MM.1S (cell line): ENCODE data around the gene CENPL.
"Not testable (repeated sequence)": the region's sequence is repeated elsewhere in the genome, so short reads cannot be mapped to it uniquely, and the experiment has no call there.

Experiments
- DNase-seq: peaks from one replicate; pipeline ENCODE4 v3.0.0-alpha.2; 2015
- H2AFZ ChIP-seq: fragments of 300-600 bp; sonication (generic); 2 replicates; pipeline ENCODE4 v1.6.0; 2016; ENCODE audit warnings: antibody characterized with exemption, low read length
- H3F3A ChIP-seq: fragments of 300-600 bp; sonication (generic); 2 replicates; pipeline ENCODE4 v1.6.1; 2016; ENCODE audit warnings: mild to moderate bottlenecking, antibody characterized with exemption, low read length, moderate library complexity, mixed read lengths; ENCODE audit not compliant: insufficient read depth
- H3K27ac ChIP-seq: fragments of 300-600 bp; sonication (generic); 2 replicates; pipeline ENCODE4 v1.5.1; 2016; ENCODE audit warnings: mild to moderate bottlenecking, low read length
- H3K27me3 ChIP-seq: fragments of 300-600 bp; sonication (generic); replicated peaks from 2 replicates; pipeline ENCODE4 v1.6.0; 2016; ENCODE audit warnings: low read length; ENCODE audit not compliant: insufficient read depth
- H3K36me3 ChIP-seq: fragments of 300-600 bp; sonication (generic); replicated peaks from 2 replicates; pipeline ENCODE4 v1.6.1; 2016; ENCODE audit warnings: mild to moderate bottlenecking, low read length, mixed read lengths; ENCODE audit not compliant: insufficient read depth
- H3K4me1 ChIP-seq: fragments of 300-600 bp; sonication (generic); 2 replicates; pipeline ENCODE4 v1.6.1; 2016; ENCODE audit warnings: low read length, mixed read lengths
- H3K4me2 ChIP-seq: fragments of 300-600 bp; sonication (generic); 2 replicates; pipeline ENCODE4 v1.6.0; 2016; ENCODE audit warnings: low read depth, low read length
- H3K4me3 ChIP-seq: fragments of 300-600 bp; sonication (generic); 2 replicates; pipeline ENCODE4 v1.5.1; 2016; ENCODE audit warnings: low read length, mixed read lengths
- H3K79me2 ChIP-seq: fragments of 300-600 bp; sonication (generic); 2 replicates; pipeline ENCODE4 v1.6.1; 2016; ENCODE audit warnings: mixed run types, low read length, mixed read lengths
- H3K9ac ChIP-seq: fragments of 300-600 bp; sonication (generic); 2 replicates; pipeline ENCODE4 v1.6.1; 2016; ENCODE audit warnings: low read length, mixed read lengths
- H3K9me2 ChIP-seq: fragments of 300-600 bp; sonication (generic); replicated peaks from 2 replicates; pipeline ENCODE4 v1.6.1; 2016; ENCODE audit warnings: mild to moderate bottlenecking, low read length, mixed read lengths; ENCODE audit not compliant: insufficient read depth
- H3K9me3 ChIP-seq: fragments of 300-600 bp; sonication (generic); replicated peaks from 2 replicates; pipeline ENCODE4 v1.6.1; 2016; ENCODE audit warnings: mild to moderate bottlenecking, low read length, mixed read lengths; ENCODE audit not compliant: insufficient read depth
- H4K20me1 ChIP-seq: fragments of 300-600 bp; sonication (generic); 2 replicates; pipeline ENCODE4 v1.6.1; 2016; ENCODE audit warnings: mild to moderate bottlenecking, low read length, moderate library complexity, mixed read lengths; ENCODE audit not compliant: insufficient read depth
- CTCF ChIP-seq: fragments of 300-600 bp; sonication (generic); IDR thresholded peaks from 2 replicates; pipeline ENCODE4 v1.5.1; 2016; ENCODE audit warnings: antibody characterized with exemption, low read length, mixed read lengths
- EZH2 ChIP-seq: fragments of 300-600 bp; sonication (generic); optimal IDR thresholded peaks from 2 replicates; pipeline ENCODE3; 2017; ENCODE audit warnings: low read depth, mild to moderate bottlenecking, antibody characterized with exemption, low read length, mixed read lengths
- EZH2phosphoT487 ChIP-seq: fragments of 300-600 bp; sonication (generic); IDR thresholded peaks from 2 replicates; pipeline ENCODE4 v1.6.1; 2018; ENCODE audit warnings: antibody characterized with exemption, low read length

CENPL gene

GRCh38 chr1:173771560-173771959 is 53.1 kb downstream of the CENPL start:
- Histone ChIP-seq H3K4me2 (no peak overlapping the region), H3K9ac (no peak overlapping the region), H3F3A (no peaks in the 10 kb centered on the region), H3K36me3 (no peaks in the 10 kb centered on the region), H3K4me3 (no peak overlapping the region), H4K20me1 (no peaks in the 10 kb centered on the region), H3K4me1 (no peaks in the 10 kb centered on the region), H3K79me2 (no peaks in the 10 kb centered on the region), H3K9me3 (no peaks in the 10 kb centered on the region), H3K27me3 (no peaks in the 10 kb centered on the region), H3K27ac (no peak overlapping the region), H2AFZ (no peak overlapping the region), H3K9me2 (no peaks in the 10 kb centered on the region)
- DNase-seq, result no peak
- TF ChIP-seq EZH2 (no peak), EZH2phosphoT487 (no peak), CTCF (no peak)

- H3K4me3 ChIP-seq, H3K79me2 ChIP-seq, H3K27ac ChIP-seq, H3K9me2 ChIP-seq, H3K9ac ChIP-seq, DNase-seq, H3K4me1 ChIP-seq, H3K4me2 ChIP-seq, H2AFZ ChIP-seq, H3K36me3 ChIP-seq, H4K20me1 ChIP-seq, H3K9me3 ChIP-seq, H3F3A ChIP-seq, H3K27me3 ChIP-seq: not testable (repeated sequence)
These were observed 54.4 kb downstream of the CENPL start for GRCh38 chr1:173770330-173770729.

GRCh38 chr1:173768827-173769226 is 55.9 kb downstream of the CENPL start:
- Histone ChIP-seq H3K27me3 (no peaks in the 10 kb centered on the region), H3K4me1 (no peaks in the 10 kb centered on the region), H4K20me1 (no peaks in the 10 kb centered on the region), H3K36me3 (no peaks in the 10 kb centered on the region), H3K27ac (no peak overlapping the region), H3F3A (no peaks in the 10 kb centered on the region), H2AFZ (no peak overlapping the region), H3K9ac (no peak overlapping the region), H3K4me2 (no peak overlapping the region), H3K79me2 (no peaks in the 10 kb centered on the region), H3K9me3 (no peaks in the 10 kb centered on the region), H3K4me3 (no peak overlapping the region), H3K9me2 (no peaks in the 10 kb centered on the region)
- no peak for DNase-seq
- no peak for TF ChIP-seq CTCF
- TF ChIP-seq EZH2phosphoT487, result no peak
- no peak for TF ChIP-seq EZH2

GRCh38 chr1:173768206-173768605 is 56.5 kb downstream of the CENPL start:
- no peaks in the 10 kb centered on the region for H3K79me2 ChIP-seq
- H3K27me3 ChIP-seq, result no peaks in the 10 kb centered on the region
- H3K4me3 ChIP-seq, result no peak overlapping the region
- no peak overlapping the region for H2AFZ ChIP-seq
- H3F3A ChIP-seq, result no peaks in the 10 kb centered on the region
- no peaks in the 10 kb centered on the region for H4K20me1 ChIP-seq
- DNase-seq, result no peak
- H3K36me3 ChIP-seq, result no peaks in the 10 kb centered on the region
- no peaks in the 10 kb centered on the region for H3K4me1 ChIP-seq
- no peaks in the 10 kb centered on the region for H3K9me3 ChIP-seq
- no peaks in the 10 kb centered on the region for H3K9me2 ChIP-seq
- H3K9ac ChIP-seq, result no peak overlapping the region
- no peak overlapping the region for H3K27ac ChIP-seq
- TF ChIP-seq CTCF (no peak), EZH2 (no peak), EZH2phosphoT487 (no peak)
- H3K4me2 ChIP-seq, result no peak overlapping the region

GRCh38 chr1:173764331-173764730 is 60.4 kb downstream of the CENPL start:
- not testable (repeated sequence) for H3K4me3 ChIP-seq, H4K20me1 ChIP-seq, H3K4me2 ChIP-seq, H3F3A ChIP-seq, H3K9me2 ChIP-seq, H3K9me3 ChIP-seq, H3K4me1 ChIP-seq, H3K27me3 ChIP-seq, H2AFZ ChIP-seq, DNase-seq, H3K9ac ChIP-seq, H3K79me2 ChIP-seq, H3K36me3 ChIP-seq, H3K27ac ChIP-seq
